22Rv1 (cell line): ENCODE results near the gene PTCH1.

Experiments
- H3K27ac ChIP-seq: fragments of 450-650 bp; 2 replicates; pipeline ENCODE4 v1.5.1; 2017
- ZFX ChIP-seq: fragments of 450-650 bp; IDR thresholded peaks from 2 replicates; pipeline ENCODE4 v1.6.1; 2017; ENCODE audit warnings: antibody characterized with exemption, borderline replicate concordance
- TF ChIP-seq, protein P1 (sequence below): fragments of 450-650 bp; IDR thresholded peaks from 2 replicates; pipeline ENCODE4 v1.5.1; 2017; ENCODE audit warnings: mild to moderate bottlenecking

The PTCH1 gene

DNA sequence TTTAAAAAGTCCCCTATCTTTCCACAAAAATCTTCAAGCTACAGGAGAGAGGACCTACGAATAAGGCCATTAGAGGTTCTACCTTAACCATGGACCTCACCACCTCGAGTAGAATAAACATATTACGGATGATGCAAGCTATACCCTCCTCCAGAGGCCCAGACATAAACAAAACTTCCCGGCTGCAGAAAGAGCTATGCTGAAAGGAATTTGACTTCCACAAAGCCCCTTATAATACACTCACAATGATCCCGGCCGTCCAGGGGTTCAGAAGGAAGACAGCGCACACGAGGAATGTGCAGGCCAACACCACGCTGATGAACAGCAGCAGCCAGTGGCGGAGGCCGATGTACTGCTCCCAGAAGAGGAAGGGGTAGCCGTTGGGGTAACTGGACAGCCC lies 59.0 kb downstream of the PTCH1 start:
- no peak for TF ChIP-seq ZFX
- TF ChIP-seq, protein P1, sequence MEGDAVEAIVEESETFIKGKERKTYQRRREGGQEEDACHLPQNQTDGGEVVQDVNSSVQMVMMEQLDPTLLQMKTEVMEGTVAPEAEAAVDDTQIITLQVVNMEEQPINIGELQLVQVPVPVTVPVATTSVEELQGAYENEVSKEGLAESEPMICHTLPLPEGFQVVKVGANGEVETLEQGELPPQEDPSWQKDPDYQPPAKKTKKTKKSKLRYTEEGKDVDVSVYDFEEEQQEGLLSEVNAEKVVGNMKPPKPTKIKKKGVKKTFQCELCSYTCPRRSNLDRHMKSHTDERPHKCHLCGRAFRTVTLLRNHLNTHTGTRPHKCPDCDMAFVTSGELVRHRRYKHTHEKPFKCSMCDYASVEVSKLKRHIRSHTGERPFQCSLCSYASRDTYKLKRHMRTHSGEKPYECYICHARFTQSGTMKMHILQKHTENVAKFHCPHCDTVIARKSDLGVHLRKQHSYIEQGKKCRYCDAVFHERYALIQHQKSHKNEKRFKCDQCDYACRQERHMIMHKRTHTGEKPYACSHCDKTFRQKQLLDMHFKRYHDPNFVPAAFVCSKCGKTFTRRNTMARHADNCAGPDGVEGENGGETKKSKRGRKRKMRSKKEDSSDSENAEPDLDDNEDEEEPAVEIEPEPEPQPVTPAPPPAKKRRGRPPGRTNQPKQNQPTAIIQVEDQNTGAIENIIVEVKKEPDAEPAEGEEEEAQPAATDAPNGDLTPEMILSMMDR: no peak
- H3K27ac ChIP-seq: no peak overlapping the region

DNA sequence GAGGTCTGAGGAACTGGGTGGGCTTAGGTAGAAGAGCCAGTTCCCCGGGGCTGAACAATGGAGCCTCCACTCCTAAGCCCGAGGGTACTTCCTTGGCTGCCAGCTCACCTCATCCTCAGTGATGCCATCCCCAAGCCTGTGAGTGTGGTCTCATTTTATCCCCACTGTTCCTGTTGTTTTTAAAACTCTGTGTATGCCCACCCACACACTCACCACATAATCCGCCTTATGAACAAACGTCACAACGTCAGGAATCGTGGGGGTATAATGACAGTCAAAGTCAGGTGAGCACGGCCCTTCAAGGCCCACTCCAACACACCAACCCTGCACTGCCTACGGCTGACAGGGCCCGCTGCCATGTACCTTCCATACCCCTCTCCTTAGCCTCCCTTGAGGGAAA lies 61.1 kb downstream of the PTCH1 start:
- TF ChIP-seq ZFX: no peak
- TF ChIP-seq, protein P1: no peak
- H3K27ac ChIP-seq: no peak overlapping the region

GRCh38 chr9:95452176-95452575 lies 64.6 kb downstream of the PTCH1 start:
- TF ChIP-seq, protein P1: no peak
- TF ChIP-seq ZFX: no peak
- H3K27ac ChIP-seq: no peak overlapping the region

DNA sequence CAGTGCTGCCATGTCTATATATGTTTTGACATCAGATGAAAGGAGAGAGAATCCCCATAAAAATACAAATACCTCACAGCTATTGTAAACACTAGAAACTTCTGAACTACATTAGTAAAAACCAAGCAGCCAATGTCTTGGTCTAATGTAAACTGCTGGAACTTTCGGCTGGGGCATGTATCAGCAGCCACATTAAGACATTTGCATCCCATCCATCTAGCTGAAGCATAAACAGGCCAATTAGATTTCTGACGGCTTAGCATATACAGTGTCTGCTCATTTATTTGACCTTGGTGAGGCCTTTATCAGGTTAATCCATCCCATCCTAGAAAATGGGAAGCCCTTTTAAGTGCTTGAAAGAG lies 65.7 kb downstream of the PTCH1 start:
- no peak overlapping the region for H3K27ac ChIP-seq
- no peak for TF ChIP-seq ZFX
- TF ChIP-seq, protein P1: no peak

- H3K27ac ChIP-seq: no peak overlapping the region
- TF ChIP-seq ZFX: no peak
- TF ChIP-seq, protein P1: no peak
Observed at GRCh38 chr9:95450171-95451064, 66.4 kb downstream of the PTCH1 start.

DNA sequence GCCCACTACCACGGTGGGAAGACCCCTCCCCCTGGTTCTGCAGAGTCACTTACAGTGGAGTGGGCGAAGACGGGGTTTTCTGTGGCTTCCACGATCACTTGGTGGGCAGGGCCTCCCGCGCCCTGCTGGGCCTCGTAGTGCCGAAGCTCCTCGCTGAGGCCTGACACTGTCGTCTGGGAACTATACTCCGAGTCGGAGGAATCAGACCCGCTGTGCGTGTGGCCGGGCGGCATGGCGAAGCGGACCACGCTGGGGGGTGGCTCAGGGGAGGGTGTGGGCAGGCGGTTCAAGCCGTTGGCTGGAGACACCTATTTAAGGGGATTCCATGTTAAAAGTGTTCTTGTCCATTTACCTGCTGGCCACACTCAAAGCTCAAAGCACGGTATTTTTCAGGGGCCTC lies 67.8 kb downstream of the PTCH1 start:
- TF ChIP-seq, protein P1: no peak
- TF ChIP-seq ZFX: no peak
- H3K27ac ChIP-seq: no peak overlapping the region

DNA sequence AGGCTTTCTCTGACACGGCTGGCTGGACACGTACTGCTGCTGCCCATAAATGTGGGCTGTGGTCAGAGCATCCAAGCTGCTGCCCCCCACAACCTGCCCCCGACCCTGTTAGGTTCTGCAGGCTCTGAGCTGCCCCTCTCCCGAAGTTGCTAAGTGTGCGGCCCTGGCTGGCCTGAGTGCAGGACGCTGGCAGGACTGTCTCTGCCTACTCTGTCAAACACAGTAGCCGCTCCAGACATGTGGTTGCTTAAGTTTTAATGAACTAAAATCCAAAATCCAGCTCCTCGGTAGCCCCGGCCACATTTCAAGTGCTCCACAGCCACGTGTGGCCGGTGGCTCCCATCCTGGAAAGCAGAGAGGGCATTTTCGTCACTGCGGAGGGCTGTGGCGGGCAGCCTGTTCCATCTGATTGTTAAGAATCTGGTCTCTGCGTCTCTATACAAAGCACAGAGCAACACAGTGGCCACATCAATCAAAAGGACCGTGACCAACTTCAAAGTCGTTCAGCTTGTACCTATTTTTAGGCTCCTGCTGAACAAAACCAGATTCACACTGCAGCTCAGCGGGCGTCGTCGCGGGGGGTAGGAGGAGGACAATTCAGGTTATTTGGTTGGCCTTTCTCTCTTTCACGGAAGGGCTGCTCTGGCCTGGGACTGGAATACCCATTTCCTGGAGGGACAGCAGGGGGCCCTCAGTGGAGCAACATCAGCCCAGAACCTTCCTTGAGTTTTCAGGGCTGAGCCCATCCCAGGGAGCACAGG lies 68.9 kb downstream of the PTCH1 start:
- TF ChIP-seq, protein P1: no peak
- TF ChIP-seq ZFX: no peak
- H3K27ac ChIP-seq: no peak overlapping the region
